ENCODE data around the gene POLR2J. TPM values are rescaled to one million over a fixed set of nuclear protein-coding genes. Genes with fewer than 3 reads are reported as not detected.

POLR2J gene
- total RNA-seq, 4 donors from 2014 or later, result 25.7 to 67.9 (median 51.6) TPM

DNA sequence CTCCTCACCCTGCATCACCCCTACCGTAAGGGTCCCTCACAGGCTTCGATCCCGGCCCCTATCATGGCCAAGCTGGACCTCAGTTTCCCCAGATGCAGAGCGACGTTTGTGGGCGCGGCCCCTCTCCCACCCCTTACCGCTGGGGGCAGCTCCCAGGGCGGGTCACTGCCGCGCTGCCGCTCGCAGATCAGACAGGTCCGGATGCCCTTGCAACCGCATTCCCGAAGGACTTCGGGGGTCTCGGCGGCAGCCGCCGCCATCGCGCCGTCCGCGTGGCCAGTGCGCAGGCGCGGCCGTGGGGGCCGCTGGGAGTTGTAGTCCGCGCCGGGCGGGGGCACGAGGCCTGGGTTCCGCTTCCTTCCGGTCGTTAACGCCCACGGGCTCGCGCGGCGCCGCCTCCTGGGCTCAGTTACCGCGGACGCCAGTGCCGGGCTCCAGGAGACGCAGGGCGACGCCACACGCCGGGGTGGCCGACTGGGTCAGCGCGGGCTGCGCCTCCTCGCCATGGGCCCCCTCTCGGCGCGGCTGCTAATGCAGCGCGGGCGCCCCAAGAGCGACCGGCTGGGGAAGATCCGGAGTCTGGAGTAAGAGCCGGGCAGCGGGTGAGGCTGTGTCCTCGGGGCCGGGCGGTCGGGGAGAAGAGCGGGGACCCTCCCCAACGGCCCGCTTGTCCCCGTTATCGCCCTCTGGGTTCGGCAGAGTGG is 14.0 kb downstream of the POLR2J start, which contains the start of the genes ALKBH4 and LRWD1:
ALKBH4 (minus strand) TSS at position 287 of the 704 bp plus-strand sequence; CDS start at position 260, 27 bp downstream.
LRWD1 (plus strand) TSS at position 408 of the 704 bp plus-strand sequence; CDS start at position 505, 97 bp downstream.
- peak; percentile 89 to 92 for ATAC-seq
- peak within 1 kb of the TSS; percentile 80 to 89 (median 84) for H3K27ac ChIP-seq
- H3K4me1 ChIP-seq, result peaks cover 14 to 26% of the 10 kb centered on the region in 2 donors
- peak; percentile 90 to 94 for DNase-seq
- H3K27me3 ChIP-seq, result no peaks in the 10 kb centered on the region
- TF ChIP-seq, protein P1, sequence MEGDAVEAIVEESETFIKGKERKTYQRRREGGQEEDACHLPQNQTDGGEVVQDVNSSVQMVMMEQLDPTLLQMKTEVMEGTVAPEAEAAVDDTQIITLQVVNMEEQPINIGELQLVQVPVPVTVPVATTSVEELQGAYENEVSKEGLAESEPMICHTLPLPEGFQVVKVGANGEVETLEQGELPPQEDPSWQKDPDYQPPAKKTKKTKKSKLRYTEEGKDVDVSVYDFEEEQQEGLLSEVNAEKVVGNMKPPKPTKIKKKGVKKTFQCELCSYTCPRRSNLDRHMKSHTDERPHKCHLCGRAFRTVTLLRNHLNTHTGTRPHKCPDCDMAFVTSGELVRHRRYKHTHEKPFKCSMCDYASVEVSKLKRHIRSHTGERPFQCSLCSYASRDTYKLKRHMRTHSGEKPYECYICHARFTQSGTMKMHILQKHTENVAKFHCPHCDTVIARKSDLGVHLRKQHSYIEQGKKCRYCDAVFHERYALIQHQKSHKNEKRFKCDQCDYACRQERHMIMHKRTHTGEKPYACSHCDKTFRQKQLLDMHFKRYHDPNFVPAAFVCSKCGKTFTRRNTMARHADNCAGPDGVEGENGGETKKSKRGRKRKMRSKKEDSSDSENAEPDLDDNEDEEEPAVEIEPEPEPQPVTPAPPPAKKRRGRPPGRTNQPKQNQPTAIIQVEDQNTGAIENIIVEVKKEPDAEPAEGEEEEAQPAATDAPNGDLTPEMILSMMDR (IDR thresholded peaks at IDR 0.05 in 4 of 5, conservative IDR thresholded peaks at IDR 0.05 in 1 of 5), result peak in 4 of 5 experiments; percentile 19 to 36 (median 31)
- TF ChIP-seq POLR2A (IDR thresholded peaks at IDR 0.05), result peak; percentile 57 to 60
- H3K9me3 ChIP-seq, result no peaks in the 10 kb centered on the region
- intact Hi-C loops (cut with DNase I; ENCODE audit: low total_unique reads) (no loop called here), in situ Hi-C loops (cut with MboI; ENCODE audit: low sequenced_read_pairs in 4 of 4) (loop anchor here in 1 of 4 donors (10.0 kb wide), 1 partner anchor 60 kb away; no protein-coding TSS in a partner anchor)
- no peaks in the 10 kb centered on the region for H3K36me3 ChIP-seq
- peak within 1 kb of the TSS; percentile 88 to 100 (median 93) for H3K4me3 ChIP-seq

DNA sequence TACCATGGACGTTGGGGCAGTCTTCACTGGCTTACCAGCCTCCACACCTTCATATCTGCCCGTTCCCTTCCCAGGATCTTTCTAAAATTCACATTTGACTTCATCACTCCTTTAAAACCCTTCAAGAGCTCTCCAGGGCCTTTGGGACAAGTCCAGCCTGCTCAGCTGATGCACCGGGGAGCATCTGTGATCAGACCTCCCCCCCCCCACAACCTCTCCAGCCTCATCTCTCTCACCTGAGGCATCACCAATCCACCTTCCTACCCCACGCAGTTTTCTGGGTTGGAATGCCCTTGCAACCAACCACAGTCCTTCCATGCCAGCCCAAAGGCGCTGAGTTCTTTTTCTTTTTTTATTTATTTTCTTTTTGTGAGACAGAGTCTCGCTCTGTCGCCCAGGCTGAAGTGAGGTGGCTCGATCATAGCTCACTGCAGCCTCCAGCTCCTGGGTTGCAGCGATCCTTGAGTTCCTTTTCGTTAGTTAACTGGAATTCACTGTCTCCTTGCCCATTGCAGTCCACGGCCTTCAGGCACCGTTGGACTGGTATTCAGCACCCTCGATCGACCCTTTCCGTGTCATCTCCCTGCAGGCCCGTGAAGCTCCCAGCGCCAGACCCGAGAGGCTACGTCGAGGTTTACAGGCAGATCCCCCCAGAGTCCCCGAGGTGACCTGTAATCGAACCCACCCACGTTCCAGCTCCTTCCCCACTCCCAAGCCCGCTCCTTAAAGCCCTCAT is 14.7 kb downstream of the POLR2J start:
- peak; percentile 5 to 7 for ATAC-seq
- intact Hi-C loops (cut with DNase I; ENCODE audit: low total_unique reads), result no loop called here
- Histone ChIP-seq H3K4me3 (peak overlapping the region; percentile 88 to 100 (median 93)), H3K36me3 (peaks cover 0 to 6% of the 10 kb centered on the region in 2 donors), H3K27me3 (no peaks in the 10 kb centered on the region), H3K9me3 (no peaks in the 10 kb centered on the region), H3K27ac (peak overlapping the region; percentile 80 to 89 (median 84)), H3K4me1 (peaks cover 14 to 26% of the 10 kb centered on the region in 2 donors)
- no peak for DNase-seq
- in situ Hi-C loops (cut with MboI; ENCODE audit: low sequenced_read_pairs in 4 of 4), result loop anchor here in 1 of 4 donors (10.0 kb wide), 1 partner anchor 59 kb away; no protein-coding TSS in a partner anchor
- TF ChIP-seq, protein P1 (IDR thresholded peaks at IDR 0.05 in 4 of 5, conservative IDR thresholded peaks at IDR 0.05 in 1 of 5), result no peak
- no peak for TF ChIP-seq POLR2A (IDR thresholded peaks at IDR 0.05)

DNA sequence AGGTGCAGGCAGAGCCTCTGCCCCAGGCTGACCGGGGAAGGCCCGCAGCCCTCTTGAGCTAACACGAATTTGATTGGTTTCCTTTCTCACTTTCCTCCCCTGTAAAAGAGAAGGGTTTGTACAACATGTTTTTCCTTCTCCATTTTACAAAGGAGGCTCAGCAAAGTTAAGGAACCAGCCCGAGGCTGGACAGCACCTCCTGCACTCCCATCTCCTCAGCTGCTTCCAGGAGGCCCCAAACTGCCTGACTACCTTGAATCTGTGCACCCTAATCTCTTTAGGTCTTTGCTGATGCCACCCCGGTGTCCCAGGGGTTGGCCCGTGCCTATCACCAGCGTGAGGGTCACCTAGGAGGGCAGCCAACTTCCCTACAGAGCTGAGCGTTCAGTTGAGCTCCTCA is 18.3 kb downstream of the POLR2J start:
- H3K27ac ChIP-seq, result no peak overlapping the region
- peaks cover 10 to 19% of the 10 kb centered on the region in 2 donors for H3K4me1 ChIP-seq
- DNase-seq, result no peak
- H3K36me3 ChIP-seq, result peaks cover 0 to 38% of the 10 kb centered on the region in 2 donors
- in situ Hi-C loops (cut with MboI; ENCODE audit: low sequenced_read_pairs in 4 of 4), result loop anchor here in 1 of 4 donors (10.0 kb wide), 1 partner anchor 56 kb away; no protein-coding TSS in a partner anchor
- intact Hi-C loops (cut with DNase I; ENCODE audit: low total_unique reads), result no loop called here
- no peak for ATAC-seq
- no peak overlapping the region for H3K4me3 ChIP-seq
- no peaks in the 10 kb centered on the region for H3K27me3 ChIP-seq
- TF ChIP-seq, protein P1 (IDR thresholded peaks at IDR 0.05 in 4 of 5, conservative IDR thresholded peaks at IDR 0.05 in 1 of 5), result no peak
- TF ChIP-seq POLR2A (IDR thresholded peaks at IDR 0.05), result no peak
- no peaks in the 10 kb centered on the region for H3K9me3 ChIP-seq

DNA sequence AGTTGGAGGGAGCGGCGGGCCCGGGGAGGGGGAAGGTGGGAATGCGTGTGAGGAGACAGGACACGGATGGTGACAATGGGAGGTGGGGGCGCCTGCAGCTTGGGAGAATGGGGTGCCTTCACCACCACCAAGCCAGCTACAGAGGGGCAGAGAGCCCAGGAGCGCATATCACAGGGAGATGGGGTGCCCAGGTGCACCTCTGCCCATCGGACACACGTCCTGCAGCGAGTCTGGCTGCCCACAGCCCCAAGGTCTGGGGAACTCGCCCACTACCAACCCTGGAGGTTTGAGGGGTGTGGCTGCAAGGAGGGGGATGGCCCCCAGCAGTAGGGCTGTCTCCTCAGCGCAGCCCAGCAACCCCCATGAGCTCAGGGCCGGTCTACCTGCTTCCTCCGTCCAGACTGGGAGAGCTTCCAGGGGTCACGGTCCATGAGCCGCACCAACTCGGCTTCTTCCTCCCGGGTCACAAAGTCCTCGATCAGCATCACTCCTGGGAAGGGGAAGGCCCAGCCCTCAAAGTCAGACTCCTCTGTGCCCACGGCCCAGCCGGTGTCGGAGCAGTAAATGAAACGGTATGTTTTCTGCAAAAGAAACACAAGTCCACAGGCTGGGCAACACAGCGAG is 19.4 kb downstream of the POLR2J start:
- peaks cover 10 to 16% of the 10 kb centered on the region in 2 donors for H3K4me1 ChIP-seq
- no peak overlapping the region for H3K4me3 ChIP-seq
- H3K9me3 ChIP-seq, result no peaks in the 10 kb centered on the region
- in situ Hi-C loops (cut with MboI; ENCODE audit: low sequenced_read_pairs in 4 of 4), result no loop called here
- TF ChIP-seq POLR2A (IDR thresholded peaks at IDR 0.05), result no peak
- TF ChIP-seq, protein P1 (IDR thresholded peaks at IDR 0.05 in 4 of 5, conservative IDR thresholded peaks at IDR 0.05 in 1 of 5), result no peak
- ATAC-seq (no peak), DNase-seq (no peak)
- intact Hi-C loops (cut with DNase I; ENCODE audit: low total_unique reads), result no loop called here
- no peak overlapping the region for H3K27ac ChIP-seq
- H3K36me3 ChIP-seq, result peaks cover 0 to 42% of the 10 kb centered on the region in 2 donors
- no peaks in the 10 kb centered on the region for H3K27me3 ChIP-seq

Data from gastrocnemius medialis (tissue), 4 donors.